OCI-LY3 (cell line): ENCODE data around the gene DENND2A.

Experiments used
- H2AFZ ChIP-seq: fragments of 200-600, 300-600 bp; shearing (Covaris generic); 2 replicates; pipeline ENCODE4 v1.6.0; 2014; ENCODE audit warnings: antibody characterized with exemption, low read depth, low read length
- H3K27ac ChIP-seq: fragments of 200-600, 300-600 bp; sonication (generic); 2 replicates; pipeline ENCODE4 v1.5.1; 2014; ENCODE audit warnings: mild to moderate bottlenecking, low read length, moderate library complexity, mixed read lengths
- H3K27me3 ChIP-seq: fragments of 200-600, 300-600 bp; sonication (generic); 2 replicates; pipeline ENCODE4 v1.6.1; 2014; ENCODE audit warnings: low read depth, low read length, mixed read lengths
- H3K36me3 ChIP-seq: fragments of 200-600, 300-600 bp; sonication (generic); replicated peaks from 2 replicates; pipeline ENCODE3; 2014; ENCODE audit warnings: low read depth, low read length, mixed read lengths
- H3K4me1 ChIP-seq: fragments of 300-600, 200-600 bp; sonication (generic); 2 replicates; pipeline ENCODE4 v1.6.1; 2014; ENCODE audit warnings: low read length, mixed read lengths
- H3K4me2 ChIP-seq: fragments of 200-600, 300-600 bp; sonication (generic); 2 replicates; pipeline ENCODE4 v1.6.1; 2014; ENCODE audit warnings: low read length, mixed read lengths
- H3K4me3 ChIP-seq: fragments of 300-600, 200-600 bp; sonication (generic); 2 replicates; pipeline ENCODE4 v1.5.1; 2014; ENCODE audit warnings: antibody characterized with exemption, mild to moderate bottlenecking, low read length, moderate library complexity
- H3K79me2 ChIP-seq: fragments of 300-600, 200-600 bp; shearing (Covaris generic); 2 replicates; pipeline ENCODE4 v1.6.1; 2014; ENCODE audit warnings: mild to moderate bottlenecking, low read length, mixed read lengths
- H3K9ac ChIP-seq: fragments of 300-600, 200-600 bp; shearing (Covaris generic); 2 replicates; pipeline ENCODE4 v1.6.0; 2014; ENCODE audit warnings: mild to moderate bottlenecking, low read length, moderate library complexity
- H3K9me3 ChIP-seq: fragments of 200-600, 300-600 bp; shearing (Covaris generic); 2 replicates; pipeline ENCODE4 v1.6.1; 2014; ENCODE audit warnings: low read length, mixed read lengths; ENCODE audit not compliant: insufficient read depth
- H4K20me1 ChIP-seq: fragments of 200-600, 300-600 bp; sonication (generic); 2 replicates; pipeline ENCODE4 v1.6.1; 2016; ENCODE audit warnings: low read length, mixed read lengths; ENCODE audit not compliant: insufficient read depth
- CTCF ChIP-seq: fragments of 200-600, 300-600 bp; sonication (generic); IDR thresholded peaks from 2 replicates; pipeline ENCODE4 v1.5.1; 2014; ENCODE audit warnings: antibody characterized with exemption, low read length, low read depth
- EZH2phosphoT487 ChIP-seq: fragments of 200-600 bp; shearing (Covaris generic); IDR thresholded peaks from 2 replicates; pipeline ENCODE4 v1.6.1; 2018; ENCODE audit warnings: antibody characterized with exemption, mixed run types, low read depth

Gene DENND2A

GRCh38 chr7:140638173-140638791 lies 2.3 kb downstream of the DENND2A start:
- Histone ChIP-seq H3K27me3 (peaks cover 10% of the 10 kb centered on the region), H3K36me3 (no peaks in the 10 kb centered on the region), H3K27ac (no peak overlapping the region), H2AFZ (no peak overlapping the region), H3K4me1 (no peaks in the 10 kb centered on the region), H3K4me3 (no peak overlapping the region), H3K9ac (no peak overlapping the region), H3K79me2 (no peaks in the 10 kb centered on the region), H4K20me1 (no peaks in the 10 kb centered on the region), H3K4me2 (no peak overlapping the region), H3K9me3 (no peaks in the 10 kb centered on the region)
- TF ChIP-seq CTCF (no peak), EZH2phosphoT487 (no peak)

GRCh38 chr7:140637400-140637799 lies 3.2 kb downstream of the DENND2A start:
- Histone ChIP-seq H3K4me3 (no peak overlapping the region), H3K9ac (no peak overlapping the region), H3K4me1 (no peaks in the 10 kb centered on the region), H3K79me2 (no peaks in the 10 kb centered on the region), H3K4me2 (no peak overlapping the region), H4K20me1 (no peaks in the 10 kb centered on the region), H2AFZ (no peak overlapping the region), H3K36me3 (no peaks in the 10 kb centered on the region), H3K27me3 (peaks cover 10% of the 10 kb centered on the region), H3K9me3 (no peaks in the 10 kb centered on the region), H3K27ac (no peak overlapping the region)
- no peak for TF ChIP-seq CTCF

- H2AFZ ChIP-seq = no peak overlapping the region
- no peaks in the 10 kb centered on the region for H4K20me1 ChIP-seq
- TF ChIP-seq EZH2phosphoT487 (no peak), CTCF (no peak)
- no peaks in the 10 kb centered on the region for H3K36me3 ChIP-seq
- H3K9ac ChIP-seq = no peak overlapping the region
- no peaks in the 10 kb centered on the region for H3K79me2 ChIP-seq
- no peak overlapping the region for H3K4me2 ChIP-seq
- peaks cover 22% of the 10 kb centered on the region for H3K27me3 ChIP-seq
- no peaks in the 10 kb centered on the region for H3K4me1 ChIP-seq
- H3K9me3 ChIP-seq = no peaks in the 10 kb centered on the region
- no peak overlapping the region for H3K27ac ChIP-seq
- H3K4me3 ChIP-seq = no peak overlapping the region
Measured at GRCh38 chr7:140635816-140636215, 4.8 kb downstream of the DENND2A start.

- Histone ChIP-seq H4K20me1 (no peaks in the 10 kb centered on the region), H3K27ac (no peak overlapping the region), H3K27me3 (peaks cover 22% of the 10 kb centered on the region), H3K9me3 (no peaks in the 10 kb centered on the region), H3K4me3 (no peak overlapping the region), H3K4me2 (no peak overlapping the region), H3K79me2 (no peaks in the 10 kb centered on the region), H2AFZ (no peak overlapping the region), H3K9ac (no peak overlapping the region), H3K4me1 (no peaks in the 10 kb centered on the region), H3K36me3 (no peaks in the 10 kb centered on the region)
- no peak for TF ChIP-seq EZH2phosphoT487
- TF ChIP-seq CTCF = no peak
Measured at GRCh38 chr7:140635345-140635744, 5.3 kb downstream of the DENND2A start.
